GM12891 (cell line): Measurements from ENCODE around the gene AGRN.
"Not testable (repeated sequence)": the region's sequence is repeated elsewhere in the genome, so short reads cannot be mapped to it uniquely, and the experiment has no call there.

Source experiments
- DNase-seq: peaks from one replicate; pipeline ENCODE4 v3.0.0; 2011; ENCODE audit warnings: low spot score; ENCODE audit not compliant: insufficient read length
- FAIRE-seq: peaks from 2 replicates; lab custom pipeline; 2011; peaks lifted over from hg19 to GRCh38; lab: Jason Lieb, UNC
- PAX5 ChIP-seq: IDR thresholded peaks from 2 replicates; pipeline ENCODE4 v1.6.1; 2011; ENCODE audit warnings: low read length, moderate library complexity, mild to moderate bottlenecking; ENCODE audit not compliant: insufficient read depth, severe bottlenecking
- POLR2A ChIP-seq: IDR thresholded peaks from 2 replicates; pipeline ENCODE4 v1.6.1; 2011; ENCODE audit warnings: low read depth, low read length, control low read depth
- POLR2AphosphoS5 ChIP-seq: IDR thresholded peaks from 2 replicates; pipeline ENCODE4 v1.6.1; 2011; ENCODE audit warnings: low read depth, low read length, control low read depth
- POU2F2 ChIP-seq: IDR thresholded peaks from 2 replicates; pipeline ENCODE4 v1.6.1; 2011; ENCODE audit warnings: low read depth, mild to moderate bottlenecking, control low read depth, low read length, moderate library complexity
- SPI1 ChIP-seq: IDR thresholded peaks from 2 replicates; pipeline ENCODE4 v1.6.1; 2011; ENCODE audit warnings: low read depth, low read length, control low read depth
- TAF1 ChIP-seq: IDR thresholded peaks from 2 replicates; pipeline ENCODE4 v1.6.1; 2011; ENCODE audit warnings: low read depth, low read length, control low read depth

Gene AGRN

DNA sequence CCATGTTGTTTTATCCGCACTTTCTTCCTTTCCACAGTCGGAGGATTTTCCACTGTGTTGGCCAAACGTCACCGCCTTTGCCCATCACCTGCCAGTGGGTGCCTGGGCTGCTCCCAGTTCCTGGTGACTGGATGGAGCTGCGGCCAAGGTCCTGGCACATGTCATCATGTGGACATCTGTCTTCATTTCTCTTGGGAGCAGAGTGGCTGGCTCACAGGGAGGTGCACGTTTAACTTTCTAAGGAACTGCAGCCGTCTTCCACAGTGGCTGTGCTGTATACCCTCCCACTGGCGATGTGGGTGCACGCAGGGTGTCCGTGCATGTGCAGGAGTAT lies 73.7 kb downstream of the AGRN start:
- FAIRE-seq (no peak), DNase-seq (no peak)
- no peak for TF ChIP-seq TAF1
- TF ChIP-seq POLR2AphosphoS5: no peak
- no peak for TF ChIP-seq SPI1
- no peak for TF ChIP-seq POU2F2
- no peak for TF ChIP-seq PAX5
- no peak for TF ChIP-seq POLR2A

DNA sequence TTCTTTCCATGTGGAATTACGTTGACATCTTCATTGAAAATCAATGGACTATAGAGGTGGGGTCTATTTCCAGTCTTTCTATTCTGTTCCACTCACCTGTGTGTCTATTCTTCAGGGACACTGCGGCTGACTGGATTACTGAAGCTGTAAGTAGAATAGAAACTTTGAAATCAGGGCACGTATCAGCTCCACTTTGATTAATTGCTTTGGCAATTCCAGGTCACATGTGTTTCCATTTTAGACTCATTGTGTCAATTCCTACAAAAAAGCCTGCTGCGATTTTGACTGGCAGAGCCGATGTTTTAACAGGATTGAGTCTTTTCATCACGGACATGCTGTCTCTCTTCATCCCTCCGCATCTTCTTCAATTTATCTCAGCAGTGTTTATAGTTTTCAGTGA lies 75.1 kb downstream of the AGRN start:
- no peak for TF ChIP-seq POLR2A
- TF ChIP-seq POU2F2: no peak
- TF ChIP-seq TAF1: no peak
- no peak for TF ChIP-seq PAX5
- no peak for TF ChIP-seq SPI1
- no peak for TF ChIP-seq POLR2AphosphoS5
- FAIRE-seq (no peak), DNase-seq (no peak)

DNA sequence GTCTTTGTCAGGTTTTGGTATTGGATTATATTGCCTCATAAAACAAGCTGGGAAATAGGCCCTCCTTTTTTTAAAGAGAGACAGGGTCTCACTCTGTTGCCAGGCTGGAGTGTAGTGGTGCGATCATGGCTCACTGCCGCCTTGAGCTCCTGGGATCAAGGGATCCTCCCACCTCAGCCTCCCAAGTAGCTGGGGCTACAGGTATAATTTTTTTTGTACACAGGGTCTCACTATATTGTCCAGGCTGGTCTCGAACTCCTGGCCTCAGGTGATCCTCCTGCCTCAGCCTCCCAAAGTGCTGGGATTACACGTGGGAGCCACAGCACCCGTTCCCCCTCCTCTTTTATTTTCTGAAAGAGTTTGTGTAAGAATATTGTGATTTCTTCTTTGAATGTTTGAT lies 76.2 kb downstream of the AGRN start:
- not testable (repeated sequence) for FAIRE-seq, DNase-seq

DNA sequence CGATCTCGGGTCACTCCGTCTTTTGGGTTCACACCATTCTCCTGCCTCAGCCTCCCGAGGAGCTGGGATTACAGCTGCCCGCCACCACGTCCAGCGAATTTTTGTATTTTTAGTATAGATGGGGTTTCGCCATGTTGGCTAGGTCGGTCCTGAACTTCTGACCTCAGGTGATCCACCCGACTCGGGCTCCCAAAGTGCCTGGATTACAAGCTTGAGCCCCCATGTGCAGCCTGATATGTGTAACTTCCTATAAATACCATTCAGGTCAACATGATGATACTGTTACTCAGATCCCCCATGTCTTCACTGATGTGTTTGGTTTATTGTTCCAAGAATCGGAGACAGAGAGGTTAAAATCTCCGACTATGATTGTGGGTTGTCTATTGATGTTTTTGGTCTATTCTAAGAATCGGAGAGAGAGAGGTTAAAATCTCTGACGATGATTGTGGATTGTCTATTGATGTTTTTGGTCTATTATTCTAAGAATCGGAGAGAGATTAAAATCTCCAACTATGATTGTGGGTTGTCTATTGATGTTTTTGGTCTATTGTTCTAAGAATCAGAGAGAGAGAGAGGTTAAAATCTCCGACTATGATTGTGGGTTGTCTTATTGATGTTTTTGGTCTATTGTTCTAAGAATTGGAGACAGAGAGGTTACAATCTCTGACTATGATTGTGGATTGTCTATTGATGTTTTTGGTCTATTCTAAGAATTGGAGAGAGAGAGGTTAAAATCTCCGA lies 78.9 kb downstream of the AGRN start:
- DNase-seq (no peak), FAIRE-seq (no peak)
- TF ChIP-seq PAX5: no peak
- TF ChIP-seq POU2F2: no peak
- no peak for TF ChIP-seq TAF1
- no peak for TF ChIP-seq POLR2A
- TF ChIP-seq POLR2AphosphoS5: no peak
- no peak for TF ChIP-seq SPI1

DNA sequence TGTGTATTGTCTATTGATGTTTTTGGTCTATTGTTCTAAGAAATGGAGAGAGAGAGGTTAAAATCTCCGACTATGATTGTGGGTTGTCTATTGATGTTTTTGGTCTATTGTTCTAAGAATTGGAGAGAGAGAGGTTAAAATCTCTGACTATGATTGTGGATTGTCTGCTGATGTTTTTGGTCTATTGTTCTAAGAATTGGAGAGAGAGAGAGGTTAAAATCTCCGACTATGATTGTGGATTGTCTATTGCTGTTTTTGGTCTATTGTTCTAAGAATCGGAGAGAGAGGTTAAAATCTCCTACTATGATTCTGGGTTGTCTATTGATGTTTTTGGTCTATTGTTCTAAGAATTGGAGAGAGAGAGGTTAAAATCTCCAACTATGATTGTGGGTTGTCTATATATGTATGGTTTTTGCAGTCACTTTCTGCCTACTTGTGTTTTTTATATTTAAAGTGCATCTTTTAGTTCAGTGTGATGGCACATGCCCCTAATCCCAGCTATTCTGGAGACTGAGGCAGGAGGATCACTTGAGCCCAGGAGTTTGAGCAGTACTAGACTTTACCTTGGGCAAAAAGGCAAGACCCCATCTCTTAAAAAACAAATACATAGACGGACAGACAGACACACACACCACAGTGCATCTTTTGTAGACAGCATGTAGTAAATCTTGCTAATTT lies 79.7 kb downstream of the AGRN start:
- FAIRE-seq (no peak), DNase-seq (no peak)
- TF ChIP-seq PAX5 (no peak), POLR2A (no peak), TAF1 (no peak), SPI1 (no peak), POU2F2 (no peak), POLR2AphosphoS5 (no peak)

DNA sequence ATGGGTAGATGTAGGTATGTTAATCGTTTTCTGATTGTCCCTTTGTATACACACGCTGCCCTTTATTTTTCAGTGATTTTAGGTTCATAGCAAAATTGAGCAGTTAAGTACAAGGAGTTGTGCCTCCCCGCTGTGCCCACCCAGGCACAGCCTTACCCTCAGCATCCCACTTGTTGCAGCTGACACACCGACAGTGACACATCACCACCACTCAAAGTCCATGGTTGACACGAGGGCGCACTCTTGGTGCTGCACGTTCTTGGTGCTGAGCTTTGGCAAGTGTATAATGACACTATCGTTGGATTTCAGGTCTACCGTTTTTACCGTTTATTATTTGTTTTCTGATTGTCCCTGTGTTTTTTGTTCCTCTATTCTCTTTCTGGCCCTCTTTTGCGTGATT lies 80.4 kb downstream of the AGRN start:
- FAIRE-seq: no peak
- TF ChIP-seq SPI1 (no peak), POU2F2 (no peak), TAF1 (no peak), POLR2A (no peak), PAX5 (no peak), POLR2AphosphoS5 (no peak)
- no peak for DNase-seq

DNA sequence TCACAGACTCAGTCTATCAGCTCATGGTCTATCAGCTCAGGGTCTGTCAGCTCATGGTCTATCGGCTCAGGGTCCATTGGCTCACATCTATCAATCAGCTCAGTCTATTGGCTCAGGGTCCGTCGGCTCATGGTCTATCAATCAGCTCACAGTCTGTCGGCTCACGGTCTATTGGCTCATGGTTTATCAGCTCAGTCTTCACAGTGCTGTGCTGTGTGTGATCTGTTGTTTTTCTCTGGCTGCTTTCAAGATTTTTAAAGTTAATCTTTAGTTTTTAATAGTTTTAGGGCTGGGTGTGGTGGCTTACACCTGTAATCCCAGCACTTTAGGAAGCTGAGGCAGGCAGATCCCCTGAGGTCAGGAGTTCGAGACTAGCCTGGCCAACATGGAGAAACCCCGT lies 81.6 kb downstream of the AGRN start:
- DNase-seq (no peak), FAIRE-seq (no peak)
- no peak for TF ChIP-seq POLR2AphosphoS5
- TF ChIP-seq POU2F2: no peak
- TF ChIP-seq SPI1: no peak
- no peak for TF ChIP-seq POLR2A
- TF ChIP-seq TAF1: no peak
- no peak for TF ChIP-seq PAX5

DNA sequence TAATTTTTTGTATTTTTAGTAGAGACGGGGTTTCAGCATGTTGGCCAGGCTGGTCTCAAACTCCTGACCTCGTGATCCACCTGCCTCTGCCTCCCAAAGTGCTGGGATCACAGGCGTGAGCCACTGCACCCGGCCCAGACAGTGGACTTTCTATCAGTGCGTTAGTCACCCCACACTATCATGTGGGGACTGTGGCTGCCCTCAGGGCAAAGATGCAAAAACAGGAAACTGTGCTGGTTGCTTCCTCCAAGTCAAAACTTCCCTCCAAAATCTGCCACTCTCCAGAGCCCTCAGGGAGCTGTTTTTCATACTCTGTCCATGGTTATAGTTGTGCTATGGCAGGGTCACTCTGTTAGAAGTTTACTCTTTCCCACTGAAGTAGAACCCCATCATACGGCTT lies 84.2 kb downstream of the AGRN start:
- not testable (repeated sequence) for DNase-seq, FAIRE-seq
